Loucy (cell line): ENCODE results near the gene SMAP1.

Experiments
- H2AFZ ChIP-seq: fragments of 200-600 bp; sonication (generic); 2 replicates; pipeline ENCODE4 v1.6.0; 2016; ENCODE audit warnings: antibody characterized with exemption, mild to moderate bottlenecking, low read length, moderate library complexity
- H3F3A ChIP-seq: fragments of 200-600 bp; 2 replicates; pipeline ENCODE4 v1.6.0; 2016; ENCODE audit warnings: antibody characterized with exemption, low read depth, mild to moderate bottlenecking
- H3K27me3 ChIP-seq: fragments of 200-600 bp; sonication (generic); 2 replicates; pipeline ENCODE4 v1.6.1; 2014; ENCODE audit warnings: low read length, mild to moderate bottlenecking; ENCODE audit not compliant: insufficient read depth, poor library complexity, severe bottlenecking
- H3K36me3 ChIP-seq: fragments of 200-600 bp; sonication (generic); 2 replicates; pipeline ENCODE4 v1.6.1; 2016; ENCODE audit warnings: low read length; ENCODE audit not compliant: insufficient read depth
- H3K4me1 ChIP-seq: fragments of 200-600 bp; sonication (generic); 2 replicates; pipeline ENCODE4 v1.5.1; 2014; ENCODE audit warnings: low read length, mild to moderate bottlenecking; ENCODE audit not compliant: insufficient read depth, poor library complexity, severe bottlenecking
- H3K4me2 ChIP-seq: fragments of 200-600 bp; sonication (generic); 2 replicates; pipeline ENCODE4 v1.6.0; 2014; ENCODE audit warnings: antibody characterized with exemption, low read length, low read depth, mild to moderate bottlenecking; ENCODE audit not compliant: poor library complexity, severe bottlenecking
- H3K4me3 ChIP-seq: fragments of 200-600 bp; sonication (generic); 2 replicates; pipeline ENCODE4 v1.5.1; 2014; ENCODE audit warnings: low read length, mild to moderate bottlenecking, mixed read lengths; ENCODE audit not compliant: poor library complexity, severe bottlenecking
- H3K79me2 ChIP-seq: fragments of 200-600 bp; sonication (generic); 2 replicates; pipeline ENCODE4 v1.6.1; 2014; ENCODE audit warnings: low read length; ENCODE audit not compliant: insufficient read depth
- H3K9ac ChIP-seq: fragments of 200-600 bp; sonication (generic); 2 replicates; pipeline ENCODE4 v1.6.0; 2014; ENCODE audit warnings: mild to moderate bottlenecking, low read depth, low read length, moderate library complexity; ENCODE audit not compliant: poor library complexity, severe bottlenecking
- H3K9me2 ChIP-seq: fragments of 200-600 bp; sonication (generic); replicated peaks from 2 replicates; pipeline ENCODE4 v1.6.1; 2016; ENCODE audit warnings: low read depth, low read length, mixed read lengths
- H3K9me3 ChIP-seq: fragments of 200-600 bp; sonication (generic); 2 replicates; pipeline ENCODE4 v1.6.1; 2014; ENCODE audit warnings: mild to moderate bottlenecking, antibody characterized with exemption, low read length, low read depth; ENCODE audit not compliant: insufficient read depth
- H4K20me1 ChIP-seq: fragments of 200-600 bp; sonication (generic); 2 replicates; pipeline ENCODE4 v1.6.0; 2014; ENCODE audit warnings: antibody characterized with exemption, low read length, mild to moderate bottlenecking; ENCODE audit not compliant: insufficient read depth, poor library complexity, severe bottlenecking
- EZH2phosphoT487 ChIP-seq: fragments of 200-600 bp; IDR thresholded peaks from 2 replicates; pipeline ENCODE4 v1.6.1; 2018; ENCODE audit warnings: antibody characterized with exemption, mild to moderate bottlenecking, moderate library complexity, borderline replicate concordance
- TF ChIP-seq, protein P1 (sequence below): fragments of 200-600 bp; sonication (generic); conservative IDR thresholded peaks from 2 replicates; pipeline ENCODE4 v1.5.1; 2014; ENCODE audit warnings: mild to moderate bottlenecking, antibody characterized with exemption, low read length

The SMAP1 gene

GRCh38 chr6:70900047-70900446, 232.4 kb downstream of the SMAP1 start:
- Histone ChIP-seq H4K20me1 (no peaks in the 10 kb centered on the region), H3K4me3 (no peak overlapping the region), H3K4me1 (peaks cover 11% of the 10 kb centered on the region), H3K79me2 (no peaks in the 10 kb centered on the region), H3K27me3 (no peaks in the 10 kb centered on the region), H3K9me2 (no peaks in the 10 kb centered on the region), H3K9ac (no peak overlapping the region), H3K36me3 (no peaks in the 10 kb centered on the region), H3K9me3 (no peaks in the 10 kb centered on the region), H3K4me2 (no peak overlapping the region), H2AFZ (no peak overlapping the region), H3F3A (no peaks in the 10 kb centered on the region)
- no peak for TF ChIP-seq EZH2phosphoT487

- no peaks in the 10 kb centered on the region for H3K9me2 ChIP-seq
- no peaks in the 10 kb centered on the region for H3K79me2 ChIP-seq
- H3F3A ChIP-seq: no peaks in the 10 kb centered on the region
- H3K4me3 ChIP-seq: no peak overlapping the region
- H3K9me3 ChIP-seq: no peaks in the 10 kb centered on the region
- no peak overlapping the region for H3K9ac ChIP-seq
- no peak overlapping the region for H2AFZ ChIP-seq
- TF ChIP-seq EZH2phosphoT487: no peak
- TF ChIP-seq, protein P1, sequence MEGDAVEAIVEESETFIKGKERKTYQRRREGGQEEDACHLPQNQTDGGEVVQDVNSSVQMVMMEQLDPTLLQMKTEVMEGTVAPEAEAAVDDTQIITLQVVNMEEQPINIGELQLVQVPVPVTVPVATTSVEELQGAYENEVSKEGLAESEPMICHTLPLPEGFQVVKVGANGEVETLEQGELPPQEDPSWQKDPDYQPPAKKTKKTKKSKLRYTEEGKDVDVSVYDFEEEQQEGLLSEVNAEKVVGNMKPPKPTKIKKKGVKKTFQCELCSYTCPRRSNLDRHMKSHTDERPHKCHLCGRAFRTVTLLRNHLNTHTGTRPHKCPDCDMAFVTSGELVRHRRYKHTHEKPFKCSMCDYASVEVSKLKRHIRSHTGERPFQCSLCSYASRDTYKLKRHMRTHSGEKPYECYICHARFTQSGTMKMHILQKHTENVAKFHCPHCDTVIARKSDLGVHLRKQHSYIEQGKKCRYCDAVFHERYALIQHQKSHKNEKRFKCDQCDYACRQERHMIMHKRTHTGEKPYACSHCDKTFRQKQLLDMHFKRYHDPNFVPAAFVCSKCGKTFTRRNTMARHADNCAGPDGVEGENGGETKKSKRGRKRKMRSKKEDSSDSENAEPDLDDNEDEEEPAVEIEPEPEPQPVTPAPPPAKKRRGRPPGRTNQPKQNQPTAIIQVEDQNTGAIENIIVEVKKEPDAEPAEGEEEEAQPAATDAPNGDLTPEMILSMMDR: peak; percentile 54
- H3K4me2 ChIP-seq: no peak overlapping the region
- H3K36me3 ChIP-seq: no peaks in the 10 kb centered on the region
- H4K20me1 ChIP-seq: no peaks in the 10 kb centered on the region
- H3K4me1 ChIP-seq: peaks cover 19% of the 10 kb centered on the region
- H3K27me3 ChIP-seq: no peaks in the 10 kb centered on the region
Observed at GRCh38 chr6:70901324-70901723, 233.6 kb downstream of the SMAP1 start.

GRCh38 chr6:70903665-70904452, 236.2 kb downstream of the SMAP1 start:
- Histone ChIP-seq H3K9ac (no peak overlapping the region), H3K27me3 (no peaks in the 10 kb centered on the region), H4K20me1 (no peaks in the 10 kb centered on the region), H3K4me2 (no peak overlapping the region), H3K9me3 (no peaks in the 10 kb centered on the region), H3K9me2 (no peaks in the 10 kb centered on the region), H3K4me1 (peaks cover 36% of the 10 kb centered on the region), H3K4me3 (no peak overlapping the region), H3F3A (no peaks in the 10 kb centered on the region), H3K36me3 (no peaks in the 10 kb centered on the region), H3K79me2 (no peaks in the 10 kb centered on the region), H2AFZ (no peak overlapping the region; the same call in 1 of the 2 replicates)
- TF ChIP-seq, protein P1: no peak
- no peak for TF ChIP-seq EZH2phosphoT487

DNA sequence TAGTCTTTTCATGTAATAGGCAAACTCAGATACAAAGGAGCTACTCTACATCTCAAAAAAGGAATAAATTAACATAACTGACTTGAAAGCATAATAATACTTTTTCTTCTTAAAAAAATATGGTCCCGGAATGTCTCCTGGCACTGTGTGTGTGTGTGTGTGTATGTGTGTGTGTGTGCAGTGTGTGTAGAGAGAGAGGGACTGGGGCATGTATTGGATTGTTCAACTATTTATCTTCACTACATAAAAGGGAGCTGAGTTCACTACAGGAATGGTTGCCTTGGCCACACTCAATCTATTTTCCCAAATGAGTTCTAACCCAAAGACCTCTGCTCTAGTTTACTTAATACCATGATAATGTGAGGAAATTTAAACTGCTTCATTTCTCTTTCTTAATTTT, 238.1 kb downstream of the SMAP1 start:
- TF ChIP-seq, protein P1: no peak
- TF ChIP-seq EZH2phosphoT487: no peak
- Histone ChIP-seq H3K4me3 (no peak overlapping the region), H3K9me3 (no peaks in the 10 kb centered on the region), H3K27me3 (no peaks in the 10 kb centered on the region), H3K4me2 (no peak overlapping the region), H3K4me1 (peaks cover 36% of the 10 kb centered on the region), H3K9ac (no peak overlapping the region), H4K20me1 (no peaks in the 10 kb centered on the region), H3F3A (no peaks in the 10 kb centered on the region), H3K9me2 (no peaks in the 10 kb centered on the region), H3K79me2 (no peaks in the 10 kb centered on the region), H3K36me3 (no peaks in the 10 kb centered on the region), H2AFZ (no peak overlapping the region)
